ENCODE measurements around the gene PGRMC2. TPM values are rescaled to one million over a fixed set of nuclear protein-coding genes. Genes with fewer than 3 reads are reported as not detected.

The PGRMC2 gene
- polyA plus RNA-seq, 2 of the 4 experiments (the other 2 are of a cell fraction), result 48.1 to 124 TPM

- TF ChIP-seq PBX3 (IDR thresholded peaks at IDR 0.05), result no peak
- TF ChIP-seq CHD2 (IDR thresholded peaks at IDR 0.05; ENCODE audit: low read length, partially characterized antibody), result no peak
- TF ChIP-seq ZC3H11A (IDR thresholded peaks at IDR 0.05), result no peak
These were observed 3.5 kb upstream of the PGRMC2 start (continued) for GRCh38 chr4:128291096-128291495.

- TF ChIP-seq FOSL2 (IDR thresholded peaks at IDR 0.05) (no peak), FOSL2 (CRISPR knock-in tag; IDR thresholded peaks at IDR 0.05) (no peak), KDM5A (IDR thresholded peaks at IDR 0.05) (no peak), KDM1A (IDR thresholded peaks at IDR 0.05; ENCODE audit: low read depth) (no peak), GATA3 (IDR thresholded peaks at IDR 0.05; ENCODE audit: borderline replicate concordance) (no peak), CBX8 (IDR thresholded peaks at IDR 0.05) (no peak), SMC3 (IDR thresholded peaks at IDR 0.05) (no peak), CTCF (IDR thresholded peaks at IDR 0.05) (no peak)
- no peak for ATAC-seq
- WGBS (ENCODE audit: missing lambda C conversion rate), result 95% methylated on average over 3 of the region's 3 CpGs
- Histone ChIP-seq H3K4me2 (no peak overlapping the region), H3K27ac (no peak overlapping the region), H3K4me1 (peaks cover 12% of the 10 kb centered on the region), H3K4me3 (no peak overlapping the region), H3K9me3 (no peaks in the 10 kb centered on the region)
- no peak for DNase-seq (ENCODE audit: low read depth in 1 of 2, low spot score in 1 of 2)
- CTCF ChIA-PET, result interaction anchor here (1.5 kb wide), 2 partner anchors 137 to 138 kb away, joined by 4 read pairs; no protein-coding TSS in a partner anchor
- POLR2A ChIA-PET, result interaction anchor here (2.6 kb wide), 1 partner anchor 32 kb away, joined by 17 read pairs; no protein-coding TSS in a partner anchor
- FAIRE-seq, result no peak
These were observed 2.9 kb upstream of the PGRMC2 start for GRCh38 chr4:128290526-128290925.

- H3K27ac ChIP-seq, result peak overlapping the region; percentile 94 to 99
- DNase-seq (ENCODE audit: low read depth in 1 of 2, low spot score in 1 of 2) (no peak), FAIRE-seq (no peak), ATAC-seq (no peak)
- peak overlapping the region; percentile 59; the same call in 2 of the 3 replicates for H3K4me3 ChIP-seq
- no peaks in the 10 kb centered on the region for H3K9me3 ChIP-seq
- peak overlapping the region; percentile 89 for H3K4me2 ChIP-seq
- CTCF ChIA-PET, result interaction anchor here (1.1 to 1.5 kb wide), 4 partner anchors 8 to 139 kb away, joined by 3 to 4 read pairs (median 4); no protein-coding TSS in a partner anchor
- 68% methylated on average over 2 of the region's 2 CpGs for WGBS (ENCODE audit: missing lambda C conversion rate)
- TF ChIP-seq NFE2L2 (conservative IDR thresholded peaks at IDR 0.05; ENCODE audit: low read length), result no peak
- TF ChIP-seq NPAS2 (CRISPR knock-in tag; IDR thresholded peaks at IDR 0.05; ENCODE audit: borderline replicate concordance), result no peak
- TF ChIP-seq BHLHE40 (IDR thresholded peaks at IDR 0.05; ENCODE audit: low read depth, low read length), result no peak
- no peak for TF ChIP-seq CEBPB (IDR thresholded peaks at IDR 0.05)
- TF ChIP-seq E2F6 (IDR thresholded peaks at IDR 0.05; ENCODE audit: borderline replicate concordance, low read depth), result no peak
- TF ChIP-seq POLR2AphosphoS2 (conservative IDR thresholded peaks at IDR 0.05; ENCODE audit: low read length), result no peak
- no peak for TF ChIP-seq HES2 (IDR thresholded peaks at IDR 0.05)
- TF ChIP-seq TP53 (CRISPR knock-in tag; IDR thresholded peaks at IDR 0.05), result no peak
- no peak for TF ChIP-seq CHD4 (IDR thresholded peaks at IDR 0.05; ENCODE audit: borderline replicate concordance)
- TF ChIP-seq RCOR1 (IDR thresholded peaks at IDR 0.05; ENCODE audit: low read depth, low read length), result no peak
- TF ChIP-seq EP300 (IDR thresholded peaks at IDR 0.05), result no peak
- no peak for TF ChIP-seq CTCF (IDR thresholded peaks at IDR 0.05)
- TF ChIP-seq CHD2 (IDR thresholded peaks at IDR 0.05; ENCODE audit: low read length, partially characterized antibody), result no peak
- no peak for TF ChIP-seq MAFK (IDR thresholded peaks at IDR 0.05; ENCODE audit: partially characterized antibody)
- TF ChIP-seq ESRRA (IDR thresholded peaks at IDR 0.05; ENCODE audit: borderline replicate concordance, low read length), result no peak
- peaks cover 12% of the 10 kb centered on the region for H3K4me1 ChIP-seq
- POLR2A ChIA-PET, result interaction anchor here (2.6 kb wide), 1 partner anchor 32 kb away, joined by 17 read pairs; no protein-coding TSS in a partner anchor
These were observed 2.0 kb upstream of the PGRMC2 start for GRCh38 chr4:128289523-128290158.
